ENCODE measurements around the gene DNAJC2.

The DNAJC2 gene, protein sequence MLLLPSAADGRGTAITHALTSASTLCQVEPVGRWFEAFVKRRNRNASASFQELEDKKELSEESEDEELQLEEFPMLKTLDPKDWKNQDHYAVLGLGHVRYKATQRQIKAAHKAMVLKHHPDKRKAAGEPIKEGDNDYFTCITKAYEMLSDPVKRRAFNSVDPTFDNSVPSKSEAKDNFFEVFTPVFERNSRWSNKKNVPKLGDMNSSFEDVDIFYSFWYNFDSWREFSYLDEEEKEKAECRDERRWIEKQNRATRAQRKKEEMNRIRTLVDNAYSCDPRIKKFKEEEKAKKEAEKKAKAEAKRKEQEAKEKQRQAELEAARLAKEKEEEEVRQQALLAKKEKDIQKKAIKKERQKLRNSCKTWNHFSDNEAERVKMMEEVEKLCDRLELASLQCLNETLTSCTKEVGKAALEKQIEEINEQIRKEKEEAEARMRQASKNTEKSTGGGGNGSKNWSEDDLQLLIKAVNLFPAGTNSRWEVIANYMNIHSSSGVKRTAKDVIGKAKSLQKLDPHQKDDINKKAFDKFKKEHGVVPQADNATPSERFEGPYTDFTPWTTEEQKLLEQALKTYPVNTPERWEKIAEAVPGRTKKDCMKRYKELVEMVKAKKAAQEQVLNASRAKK

GRCh38 chr7:103344453-103345149 is at the start of gene DNAJC2:
Gene DNAJC2, minus strand, starts transcription at chr7:103344767. Its CDS starts 145 bp downstream, at chr7:103344622.
- DNase-seq, result peak; percentile 93

DNA sequence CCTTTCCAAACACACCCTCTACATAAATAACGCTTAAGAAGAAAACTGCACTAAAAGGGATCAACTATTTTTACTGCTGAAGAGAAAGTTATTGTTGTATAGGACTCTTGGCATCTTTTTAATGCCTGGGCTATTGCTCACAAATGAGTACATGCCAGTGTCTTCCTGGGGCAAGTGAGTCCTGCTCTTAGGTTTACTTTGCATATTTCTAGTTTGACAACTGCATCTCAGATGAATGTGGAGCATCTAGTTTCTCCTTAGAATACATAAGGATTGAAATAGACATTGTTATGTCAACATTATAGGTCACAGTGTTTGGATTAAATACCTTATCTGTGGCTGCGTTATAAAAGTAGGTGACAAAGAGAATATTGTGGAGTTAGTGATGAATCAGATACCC is 47.4 kb upstream of the DNAJC2 start:
- no peak for DNase-seq

- no peak for DNase-seq
Observed at GRCh38 chr7:103391150-103391549, 46.6 kb upstream of the DNAJC2 start.

- DNase-seq, result no peak
Observed at GRCh38 chr7:103389263-103389662, 44.7 kb upstream of the DNAJC2 start.

DNA sequence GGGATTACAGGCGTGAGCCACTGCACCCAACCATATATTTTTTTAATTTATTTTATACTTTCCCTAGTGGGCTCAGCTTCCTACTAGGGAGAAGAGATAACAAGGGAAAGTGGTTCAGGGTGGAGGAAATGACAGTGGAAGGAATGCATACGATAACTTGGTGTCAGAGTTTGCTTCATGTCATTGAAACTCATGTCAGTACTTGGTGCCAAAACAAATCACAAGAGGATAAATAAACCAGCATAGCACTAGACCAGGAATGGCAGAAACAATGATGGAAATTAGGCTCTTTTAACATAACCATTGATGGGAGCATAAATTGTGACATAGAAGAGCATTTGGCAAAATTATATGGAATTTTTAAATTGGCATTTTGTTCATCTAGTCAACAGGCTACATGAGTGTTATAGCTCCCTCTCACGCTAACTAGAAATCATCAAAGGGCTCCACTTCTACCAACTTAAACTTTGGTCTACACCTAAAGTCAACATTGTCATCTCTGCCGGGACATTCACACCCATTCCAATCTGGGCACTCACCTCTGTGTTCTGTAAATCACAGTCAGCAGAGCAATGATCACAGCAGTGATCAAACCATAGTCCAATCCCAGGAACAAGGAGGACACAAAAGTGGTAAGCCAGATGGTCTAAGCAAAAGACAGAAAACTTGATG is 44.0 kb upstream of the DNAJC2 start:
- no peak for DNase-seq

DNA sequence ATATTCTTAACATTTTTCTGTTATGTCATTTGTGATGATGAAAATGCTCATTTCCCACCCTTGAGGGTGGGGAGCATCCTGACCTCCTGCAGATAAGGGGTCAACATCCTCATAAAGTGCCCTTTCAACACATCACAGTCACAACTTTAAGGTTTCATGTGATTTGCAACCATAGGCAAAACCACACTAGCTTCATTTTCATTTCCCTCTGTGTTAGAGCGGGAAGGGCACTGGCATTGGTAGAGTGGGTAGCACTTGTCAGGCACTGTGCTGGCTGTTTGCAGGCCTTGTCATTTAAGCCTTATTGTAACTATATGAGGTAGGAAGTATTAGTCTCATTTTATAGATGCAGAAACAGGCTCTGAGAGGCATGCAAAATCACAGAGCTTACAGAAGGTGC is 42.7 kb upstream of the DNAJC2 start:
- no peak for DNase-seq

DNA sequence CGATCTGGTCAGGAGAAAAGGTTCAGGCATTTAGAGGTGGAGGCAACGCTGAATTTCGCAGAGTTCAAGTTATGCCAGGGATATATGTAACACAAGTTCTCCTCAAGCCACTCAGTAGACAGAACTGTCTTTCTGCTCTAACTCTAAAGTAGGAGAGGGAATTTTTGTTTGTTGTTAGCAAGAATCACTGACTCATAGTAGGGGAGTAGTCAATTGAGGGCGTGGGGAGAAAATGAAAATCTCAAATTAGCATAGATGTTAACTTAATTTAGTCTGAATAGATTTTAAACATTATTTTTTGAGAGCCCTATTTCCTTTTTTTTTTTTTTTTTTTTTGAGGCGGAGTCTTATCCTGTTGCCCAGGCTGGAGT is 37.5 kb upstream of the DNAJC2 start:
- DNase-seq, result no peak

GRCh38 chr7:103381280-103382031 is 36.9 kb upstream of the DNAJC2 start:
- no peak for DNase-seq

DNA sequence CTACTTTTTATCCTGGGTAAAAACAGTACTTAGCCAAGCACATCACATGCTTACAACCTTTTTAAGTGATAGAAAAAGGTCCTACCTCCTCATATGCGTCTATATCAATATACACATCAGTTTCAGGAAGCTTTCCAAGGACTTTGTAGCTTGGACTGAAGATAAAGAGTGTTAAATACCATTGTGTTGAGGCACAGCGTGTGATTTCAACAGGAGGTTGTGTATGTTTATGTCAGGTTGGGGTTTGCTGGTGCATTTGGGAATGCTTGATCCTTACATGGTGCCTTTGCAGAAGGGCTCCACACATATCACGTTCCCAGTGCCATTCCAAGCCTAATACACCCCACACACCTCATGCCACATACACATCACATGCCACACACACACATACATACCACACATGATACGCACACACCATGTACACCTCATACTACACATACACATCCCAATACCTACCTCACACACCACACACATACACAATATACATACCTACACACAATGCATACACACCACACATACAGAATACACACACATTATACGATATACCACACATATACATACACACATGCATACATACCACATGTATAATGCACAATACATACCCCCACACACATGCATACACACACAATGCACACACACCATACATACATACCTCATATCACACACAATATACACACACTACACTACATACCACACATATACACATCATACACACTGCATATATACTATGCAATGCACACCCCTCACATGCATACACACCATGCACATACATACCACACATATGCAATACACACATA is 36.0 kb upstream of the DNAJC2 start:
- no peak for DNase-seq

- no peak for DNase-seq
Observed at GRCh38 chr7:103379270-103379975, 34.9 kb upstream of the DNAJC2 start.

GRCh38 chr7:103373866-103374643 is 29.5 kb upstream of the DNAJC2 start:
- no peak for DNase-seq

DNA sequence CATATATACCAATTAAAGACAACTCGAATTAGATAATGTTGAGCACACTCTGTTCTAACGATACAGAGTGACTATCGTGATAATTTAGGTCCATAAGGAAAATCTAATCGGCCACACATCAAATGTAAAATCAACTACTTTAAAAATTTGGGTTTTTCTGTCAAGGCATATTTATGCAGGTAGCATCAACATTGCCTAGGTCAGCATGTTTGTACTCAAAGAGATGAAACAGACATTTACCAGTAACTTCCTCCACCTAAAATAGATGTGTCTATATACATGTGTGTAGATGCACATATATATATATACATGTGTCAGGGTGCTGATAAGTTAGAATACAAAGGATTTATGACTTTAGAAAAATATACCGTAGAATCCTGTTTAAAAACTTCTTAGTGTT is 24.9 kb upstream of the DNAJC2 start:
- no peak for DNase-seq

GRCh38 chr7:103349805-103350204 is 5.2 kb upstream of the DNAJC2 start:
- no peak for DNase-seq

- DNase-seq, result no peak
Observed at GRCh38 chr7:103348959-103349358, 4.4 kb upstream of the DNAJC2 start.

DNA sequence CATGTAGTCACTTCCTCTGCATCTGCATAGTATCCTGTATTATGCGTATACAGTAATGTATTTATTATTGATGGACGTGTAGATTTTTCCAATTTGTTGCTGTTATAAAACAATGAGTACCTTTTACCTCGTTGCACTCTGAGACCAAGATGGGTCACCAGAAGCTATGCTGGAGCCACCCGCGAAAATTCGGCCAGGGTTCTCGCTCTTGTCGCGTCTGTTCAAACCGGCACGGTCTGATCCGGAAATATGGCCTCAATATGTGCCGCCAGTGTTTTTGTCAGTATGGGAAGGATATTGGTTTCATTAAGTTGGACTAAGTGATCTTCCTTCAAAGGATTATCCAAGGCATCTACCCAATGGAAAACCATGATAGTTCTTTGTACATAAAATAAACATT is 3.9 kb upstream of the DNAJC2 start:
- no peak for DNase-seq

- DNase-seq, result peak; percentile 91
Observed at GRCh38 chr7:103347507-103348267, 3.1 kb upstream of the DNAJC2 start, which contains the start of gene PSMC2. Gene PSMC2, plus strand, starts transcription at chr7:103347643. Its CDS starts 69 bp downstream, at chr7:103347712.

DNA sequence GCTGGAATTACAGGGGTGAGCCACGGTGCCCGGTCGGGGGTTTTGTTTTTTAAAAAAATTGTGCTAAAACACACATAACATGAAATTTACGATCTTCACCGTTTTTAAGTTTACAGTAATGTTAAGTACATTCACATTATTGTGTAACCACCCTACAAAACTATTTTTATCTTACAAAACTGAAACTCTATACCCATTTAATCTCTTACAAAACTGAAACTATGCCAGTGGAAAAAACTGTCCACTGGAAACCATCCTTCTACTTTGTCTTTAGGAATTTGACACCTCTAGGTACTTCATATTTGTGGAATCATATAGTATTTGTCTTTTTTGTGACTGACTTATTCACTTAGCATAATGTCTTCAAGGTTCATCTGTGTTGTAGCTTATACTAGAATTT is 1.8 kb upstream of the DNAJC2 start:
- no peak for DNase-seq

DNA sequence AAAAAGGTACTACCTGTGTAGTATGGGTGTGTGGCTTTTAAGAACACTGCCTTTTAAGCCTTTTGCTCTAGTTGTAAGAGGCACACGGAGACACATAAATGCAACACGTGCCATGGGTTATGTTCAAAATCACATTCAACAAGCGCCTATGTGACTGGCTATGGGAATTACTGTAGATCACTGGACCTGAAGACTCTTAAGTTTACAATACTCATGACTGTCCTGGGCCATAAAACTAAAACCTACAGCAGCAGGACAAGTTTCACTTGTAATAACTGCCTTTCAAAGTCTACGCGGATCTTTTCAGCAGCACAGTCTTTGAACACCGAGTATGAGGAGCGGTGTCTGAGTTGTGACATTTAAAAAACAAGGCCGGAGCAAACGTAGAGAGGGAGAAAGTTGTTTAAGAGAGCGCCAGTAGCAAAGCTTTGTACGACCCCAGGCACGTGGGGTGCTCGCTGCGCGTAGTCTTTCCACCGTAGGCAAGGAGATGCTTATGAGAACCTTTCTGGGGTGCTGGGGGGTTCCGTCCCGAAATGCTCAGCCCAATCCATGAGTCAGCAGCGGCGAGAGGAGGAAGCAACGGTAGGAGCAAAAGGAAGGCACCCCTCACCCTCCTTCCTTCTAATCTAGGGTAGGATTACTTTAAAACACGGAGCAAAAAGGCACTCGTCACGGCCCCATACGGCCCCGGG is 662 bp downstream of the DNAJC2 start:
- peak; percentile 19 for DNase-seq

DNA sequence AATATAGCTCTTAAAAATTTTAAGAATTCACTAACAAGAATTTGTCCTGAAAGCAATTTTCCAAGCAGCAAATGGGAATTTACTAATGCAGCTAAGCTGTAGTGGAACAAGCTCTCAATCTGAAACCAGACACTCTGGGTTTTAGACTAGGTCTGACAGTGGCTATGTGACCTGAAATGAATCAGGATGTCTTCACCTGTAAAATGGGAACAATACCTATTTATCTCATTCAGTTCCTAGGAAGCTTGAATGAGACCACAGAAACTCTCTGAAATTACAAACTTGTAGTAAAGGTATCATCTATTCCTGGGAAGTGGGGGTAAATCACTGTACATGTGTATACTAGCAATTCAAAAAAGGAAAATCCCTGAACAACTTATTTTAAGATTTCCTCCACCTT is 1.2 kb downstream of the DNAJC2 start:
- DNase-seq, result no peak

All from fibroblast of upper back skin (primary cell).